ENCODE results near the gene FAM53B.

Gene FAM53B

GRCh38 chr10:124647421-124648130 is 96.6 kb downstream of the FAM53B start:
- TF ChIP-seq ZFX (IDR thresholded peaks at IDR 0.05; ENCODE audit: borderline replicate concordance): no peak
- TF ChIP-seq CTCF (IDR thresholded peaks at IDR 0.05): no peak
- no peak overlapping the region for H3K27ac ChIP-seq

- H3K27ac ChIP-seq: no peak overlapping the region
- TF ChIP-seq CTCF (IDR thresholded peaks at IDR 0.05): no peak
- no peak for TF ChIP-seq ZFX (IDR thresholded peaks at IDR 0.05; ENCODE audit: borderline replicate concordance)
Observed at GRCh38 chr10:124646483-124647352, 97.5 kb downstream of the FAM53B start.

GRCh38 chr10:124645467-124646095 is 98.6 kb downstream of the FAM53B start:
- no peak overlapping the region for H3K27ac ChIP-seq
- TF ChIP-seq CTCF (IDR thresholded peaks at IDR 0.05) (no peak), ZFX (IDR thresholded peaks at IDR 0.05; ENCODE audit: borderline replicate concordance) (no peak)

GRCh38 chr10:124644771-124645415 is 99.3 kb downstream of the FAM53B start:
- H3K27ac ChIP-seq: no peak overlapping the region
- TF ChIP-seq ZFX (IDR thresholded peaks at IDR 0.05; ENCODE audit: borderline replicate concordance): no peak
- no peak for TF ChIP-seq CTCF (IDR thresholded peaks at IDR 0.05)

DNA sequence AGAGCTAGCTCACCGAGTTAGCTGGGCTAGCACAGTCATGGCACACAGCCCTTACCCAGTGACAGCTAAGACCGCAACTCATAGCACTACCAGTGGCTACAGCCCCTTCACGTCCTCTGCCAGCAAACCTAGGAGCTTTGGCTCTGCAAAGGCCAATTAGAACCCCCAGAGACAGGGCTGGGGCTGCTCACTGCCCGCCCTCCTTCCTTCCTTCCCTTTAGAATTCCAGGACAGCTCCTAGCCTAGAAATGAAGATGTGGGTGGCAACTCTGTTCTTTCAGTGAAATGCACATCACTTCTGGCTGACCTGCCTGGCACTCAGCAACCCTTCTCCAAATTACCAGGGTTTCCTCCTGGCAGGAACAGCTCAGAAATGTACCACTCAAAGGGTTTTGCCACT is 99.9 kb downstream of the FAM53B start:
- TF ChIP-seq CTCF (IDR thresholded peaks at IDR 0.05) (no peak), ZFX (IDR thresholded peaks at IDR 0.05; ENCODE audit: borderline replicate concordance) (no peak)
- H3K27ac ChIP-seq: no peak overlapping the region

DNA sequence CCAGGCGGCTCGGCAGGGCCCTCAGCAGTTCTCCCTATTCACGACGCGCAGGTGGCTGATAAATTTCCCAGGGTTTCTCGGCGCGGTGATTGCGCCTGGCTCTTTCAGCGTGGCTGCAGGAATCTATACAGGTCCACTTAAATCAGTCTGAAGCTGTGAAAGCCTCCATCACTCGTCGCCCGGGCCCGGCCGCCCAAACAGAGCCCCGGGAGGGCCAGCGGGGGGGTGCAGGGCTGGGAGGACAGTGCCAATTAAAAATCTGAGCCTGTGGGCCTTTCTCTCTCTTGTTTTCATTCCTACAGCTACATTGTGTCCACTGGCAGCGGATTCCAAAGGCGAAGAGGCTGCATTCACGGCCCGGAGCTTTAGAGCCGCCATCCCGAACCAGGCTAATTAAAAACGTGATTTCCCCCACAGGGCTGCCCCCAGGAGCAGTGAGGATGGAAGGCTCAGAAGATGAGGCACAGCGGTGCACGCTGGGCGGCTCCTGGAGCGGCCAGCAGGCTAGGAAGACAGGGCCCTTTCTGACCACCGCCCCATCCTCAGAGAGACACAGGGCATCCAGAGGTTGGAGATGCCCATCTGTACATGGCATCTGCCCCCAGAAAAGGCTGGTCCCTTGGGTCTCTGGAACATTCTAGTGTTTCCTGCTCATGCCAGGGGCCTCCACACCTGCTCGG is 100.7 kb downstream of the FAM53B start:
- TF ChIP-seq CTCF (IDR thresholded peaks at IDR 0.05) (no peak), ZFX (IDR thresholded peaks at IDR 0.05; ENCODE audit: borderline replicate concordance) (no peak)
- H3K27ac ChIP-seq: no peak overlapping the region

Data from 22Rv1 (cell line).